Transverse colon (tissue), 4 donors: Measurements from ENCODE around the gene ASGR1. TPM values are rescaled to one million over a fixed set of nuclear protein-coding genes. Genes with fewer than 3 reads are reported as not detected.

Source experiments
- DNase-seq: peaks from one replicate; pipeline ENCODE4 v3.0.0-alpha.2; 2019
- H3K27ac ChIP-seq, 4 donors: fragments of 200-600 bp; sonication (generic); 2 replicates each; pipeline ENCODE4 v1.5.1; 2016 to 2018; ENCODE audit warnings: inconsistent platforms in 4 of 4
- H3K27me3 ChIP-seq: fragments of 200-600 bp; sonication (generic); 2 replicates; pipeline ENCODE4 v1.5.1; 2017; ENCODE audit warnings: inconsistent platforms
- H3K36me3 ChIP-seq, 4 donors: fragments of 200-600 bp; sonication (generic); 2 replicates each; pipeline ENCODE4 v1.5.1; 2017 to 2019; ENCODE audit warnings: inconsistent platforms in 4 of 4
- H3K4me1 ChIP-seq, 4 donors: fragments of 200-600 bp; sonication (generic); 2 replicates each; pipeline ENCODE4 v1.5.1; 2017 to 2020; ENCODE audit warnings: inconsistent platforms in 4 of 4
- H3K4me3 ChIP-seq, 4 donors: fragments of 200-600 bp; sonication (generic); 1 replicate in 1 of 4; 2 replicates in 3 of 4; pipeline versions ENCODE4 v1.5.1 to v1.6.1; 2017 to 2019; ENCODE audit warnings: inconsistent platforms in 4 of 4
- H3K9me3 ChIP-seq, 2 donors: fragments of 200-600 bp; sonication (generic); 2 replicates each; pipeline ENCODE4 v1.5.1; 2017 to 2019; ENCODE audit warnings: inconsistent platforms in 2 of 2
- EP300 ChIP-seq: sonication (generic); formaldehyde crosslinking; IDR thresholded peaks from one replicate; pipeline ENCODE4 v1.6.1; 2017; ENCODE audit warnings: antibody characterized with exemption, low read depth
- POLR2A ChIP-seq: fragments of 450-650 bp; IDR thresholded peaks from one replicate; pipeline ENCODE4 v1.6.1; 2016; ENCODE audit warnings: antibody characterized with exemption, mild to moderate bottlenecking, moderate library complexity
- POLR2AphosphoS5 ChIP-seq, 3 donors: sonication (generic); formaldehyde crosslinking; IDR thresholded peaks; one replicate each; pipeline ENCODE4 v1.6.1; 2016; ENCODE audit warnings: antibody characterized with exemption in 3 of 3
- WGBS, 2 donors: methylation state at CpG; one replicate each; pipeline ENCODE4 v1.1.5; 2018; ENCODE audit warnings: low coverage in 1 of 2; 5-methylcytosine and 5-hydroxymethylcytosine counted together
- in situ Hi-C, 4 donors: fragments of 200-750 bp; cut with MboI; loops; one replicate each; pipeline versions ENCODE4 v1.15.0 to v1.15.1; 2017; ENCODE audit warnings: low sequenced_read_pairs in 3 of 4, low pct_ligation_motif_present in 1 of 4, low pct_unique_long_range_greater_than_20kb in 1 of 4
- intact Hi-C: fragments of 100-400 bp; cut with DNase I; formaldehyde crosslinking; loops from one replicate; pipeline ENCODE4 v1.15.1; 2023; ENCODE audit warnings: low total_unique reads
- total RNA-seq, 4 donors: library from RNA; depleted of rRNA; stranded (reverse); fragments of >200 nt; gene quantifications; one replicate each; pipeline ENCODE4 v1.1.0, GENCODE V29; 2016
- TF ChIP-seq, protein P1 (sequence below), 5 experiments: fragments of 200-600 bp in 3 of 5; fragments of 450-650 bp in 2 of 5; sonication (generic) in 3 of 5; IDR thresholded peaks; 1 replicate in 2 of 5; 2 replicates in 3 of 5; pipeline ENCODE4 v1.5.1; 2016 to 2017; ENCODE audit warnings: antibody characterized with exemption in 5 of 5, inconsistent platforms in 3 of 5, mild to moderate bottlenecking in 2 of 5, moderate library complexity in 1 of 5

The ASGR1 gene
- total RNA-seq, 4 donors from 2014 or later: 0.48 to 0.82 TPM; not detected in 2

DNA sequence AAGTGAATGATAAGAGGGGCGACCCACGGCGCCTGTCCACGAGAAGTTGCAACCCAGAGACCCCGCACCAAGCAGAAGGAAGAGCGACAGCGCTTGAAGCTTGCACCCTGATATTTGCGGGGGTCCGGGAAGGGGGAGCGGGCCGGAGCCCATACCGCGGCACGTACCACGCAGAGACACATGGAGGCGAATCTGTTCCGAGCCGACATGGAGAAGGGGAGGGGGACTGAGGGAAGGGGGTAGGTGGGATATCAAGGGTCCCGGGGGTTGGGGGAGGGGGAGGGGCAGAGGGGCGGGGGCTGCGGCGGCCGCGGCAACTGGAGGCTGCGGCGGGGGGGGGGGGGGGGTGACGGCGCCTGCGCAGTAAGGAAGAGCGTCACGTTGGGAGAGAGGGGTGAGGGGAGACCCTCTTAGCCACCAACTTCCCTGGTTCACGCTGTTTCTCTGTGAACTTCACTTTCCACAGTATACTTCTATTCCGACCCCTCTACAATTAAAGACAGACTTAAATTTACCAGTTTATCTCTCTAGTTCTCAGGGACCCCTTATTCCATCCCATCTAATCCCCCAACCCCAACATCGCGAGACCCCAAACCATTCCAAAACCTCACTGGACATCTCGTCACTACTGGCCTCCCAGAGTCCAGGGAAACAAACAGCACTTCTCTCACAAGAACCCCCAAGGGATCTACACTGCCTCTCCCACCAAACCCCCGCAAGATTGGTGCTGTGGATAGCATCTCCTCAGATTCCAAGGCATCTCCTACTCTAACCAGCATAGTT lies 32.5 kb upstream of the ASGR1 start:
- Histone ChIP-seq H3K4me3 (no peak overlapping the region), H3K36me3 (no peaks in the 10 kb centered on the region), H3K4me1 (peaks cover 8 to 31% (median 26%) of the 10 kb centered on the region in 4 donors), H3K27ac (no peak overlapping the region), H3K27me3 (no peaks in the 10 kb centered on the region), H3K9me3 (no peaks in the 10 kb centered on the region)
- 27 to 43% methylated on average over 3 to 37 of the region's 37 CpGs for WGBS, 2 donors
- TF ChIP-seq POLR2AphosphoS5 (IDR thresholded peaks at IDR 0.05): no peak
- TF ChIP-seq EP300: no peak
- TF ChIP-seq, protein P1, sequence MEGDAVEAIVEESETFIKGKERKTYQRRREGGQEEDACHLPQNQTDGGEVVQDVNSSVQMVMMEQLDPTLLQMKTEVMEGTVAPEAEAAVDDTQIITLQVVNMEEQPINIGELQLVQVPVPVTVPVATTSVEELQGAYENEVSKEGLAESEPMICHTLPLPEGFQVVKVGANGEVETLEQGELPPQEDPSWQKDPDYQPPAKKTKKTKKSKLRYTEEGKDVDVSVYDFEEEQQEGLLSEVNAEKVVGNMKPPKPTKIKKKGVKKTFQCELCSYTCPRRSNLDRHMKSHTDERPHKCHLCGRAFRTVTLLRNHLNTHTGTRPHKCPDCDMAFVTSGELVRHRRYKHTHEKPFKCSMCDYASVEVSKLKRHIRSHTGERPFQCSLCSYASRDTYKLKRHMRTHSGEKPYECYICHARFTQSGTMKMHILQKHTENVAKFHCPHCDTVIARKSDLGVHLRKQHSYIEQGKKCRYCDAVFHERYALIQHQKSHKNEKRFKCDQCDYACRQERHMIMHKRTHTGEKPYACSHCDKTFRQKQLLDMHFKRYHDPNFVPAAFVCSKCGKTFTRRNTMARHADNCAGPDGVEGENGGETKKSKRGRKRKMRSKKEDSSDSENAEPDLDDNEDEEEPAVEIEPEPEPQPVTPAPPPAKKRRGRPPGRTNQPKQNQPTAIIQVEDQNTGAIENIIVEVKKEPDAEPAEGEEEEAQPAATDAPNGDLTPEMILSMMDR (IDR thresholded peaks at IDR 0.05): no peak
- no peak for TF ChIP-seq POLR2A
- in situ Hi-C loops: loop anchor here in 1 of 4 donors (10.0 kb wide), 1 partner anchor 167 kb away; the partner anchor contains the start of gene SLC16A11
- DNase-seq: no peak
- intact Hi-C loops: no loop called here

DNA sequence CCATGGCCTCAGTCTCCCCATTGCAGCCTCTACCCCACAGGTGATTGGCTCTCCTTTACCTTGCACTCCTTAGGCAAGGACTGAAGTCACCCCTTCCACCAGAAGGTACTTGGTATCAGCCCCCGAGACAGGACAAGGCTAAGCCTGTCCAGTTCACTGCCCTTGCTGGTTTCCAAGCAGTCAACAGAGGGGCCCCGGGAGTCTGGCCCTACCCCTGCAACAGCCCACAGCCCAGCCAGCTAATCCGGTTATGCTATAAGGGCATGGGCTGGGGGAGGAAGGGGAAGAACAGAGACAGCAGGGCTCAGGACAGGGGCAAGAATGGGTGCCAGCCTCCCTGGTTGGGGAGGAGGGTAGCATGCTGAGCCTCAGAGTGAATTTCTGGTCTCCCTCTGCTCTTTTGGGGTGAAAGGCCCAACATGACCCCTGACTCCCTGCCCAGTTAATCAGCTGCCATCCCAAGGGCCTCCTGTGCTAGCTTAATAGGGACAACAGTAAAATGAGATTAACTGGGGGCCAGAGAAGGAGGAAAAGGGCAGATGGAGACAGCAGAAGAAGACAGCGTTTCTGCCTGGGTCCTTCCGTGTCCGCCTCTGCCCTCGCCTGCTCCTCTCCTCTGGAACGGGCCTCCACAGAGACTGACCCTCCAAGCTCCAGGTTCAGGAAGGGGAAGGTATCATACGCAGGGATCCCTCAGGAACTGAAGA lies 29.7 kb upstream of the ASGR1 start:
- no peak for DNase-seq

GRCh38 chr17:7208027-7208571 lies 28.9 kb upstream of the ASGR1 start:
- Histone ChIP-seq H3K27ac (no peak overlapping the region), H3K4me1 (peaks cover 3 to 15% (median 7%) of the 10 kb centered on the region in 4 donors), H3K9me3 (no peaks in the 10 kb centered on the region), H3K27me3 (no peaks in the 10 kb centered on the region), H3K36me3 (no peaks in the 10 kb centered on the region), H3K4me3 (no peak overlapping the region)
- in situ Hi-C loops: no loop called here
- no peak for TF ChIP-seq POLR2AphosphoS5 (IDR thresholded peaks at IDR 0.05)
- TF ChIP-seq, protein P1 (IDR thresholded peaks at IDR 0.05): no peak
- no peak for TF ChIP-seq POLR2A
- TF ChIP-seq EP300: no peak
- no peak for DNase-seq
- 66 to 100% methylated on average over 1 to 19 of the region's 21 CpGs for WGBS, 2 donors
- intact Hi-C loops: no loop called here

More for the DNA sequence above, 29.7 kb upstream of the ASGR1 start:
- no peak for TF ChIP-seq POLR2A
- no peak for TF ChIP-seq POLR2AphosphoS5 (IDR thresholded peaks at IDR 0.05)
- TF ChIP-seq EP300: no peak
- TF ChIP-seq, protein P1 (IDR thresholded peaks at IDR 0.05): no peak
- 85 to 86% methylated on average over 4 to 9 of the region's 9 CpGs for WGBS, 2 donors
- no peak overlapping the region for H3K4me3 ChIP-seq
- H3K27me3 ChIP-seq: no peaks in the 10 kb centered on the region
- H3K27ac ChIP-seq: no peak overlapping the region
- in situ Hi-C loops: no loop called here
- H3K36me3 ChIP-seq: no peaks in the 10 kb centered on the region
- H3K4me1 ChIP-seq: peaks cover 7 to 21% (median 10%) of the 10 kb centered on the region in 4 donors
- H3K9me3 ChIP-seq: no peaks in the 10 kb centered on the region
- intact Hi-C loops: no loop called here
